HL-60 (cell line): Measurements from ENCODE around the gene C11orf54.

Source experiments
- DNase-seq, 2 experiments: peaks; one replicate each; pipeline ENCODE4 v3.0.0-alpha.2; 2010 to 2020; ENCODE audit warnings: low read depth in 1 of 2, low spot score in 1 of 2
- H3K27ac ChIP-seq: fragments of 250-450 bp; sonication (Bioruptor Pico); replicated peaks from 2 replicates; pipeline ENCODE4 v1.5.1; 2020; ENCODE audit warnings: mild to moderate bottlenecking, moderate library complexity
- H3K27me3 ChIP-seq: fragments of 250-450 bp; sonication (Bioruptor Pico); 2 replicates; pipeline ENCODE4 v1.5.1; 2021; ENCODE audit warnings: mild to moderate bottlenecking, moderate library complexity; ENCODE audit not compliant: insufficient read depth, poor library complexity, severe bottlenecking
- H3K4me3 ChIP-seq: replicated peaks from 2 replicates; pipeline ENCODE4 v1.5.1; 2011; ENCODE audit warnings: mild to moderate bottlenecking, control low read depth, low read length; ENCODE audit not compliant: insufficient read depth
- GABPA ChIP-seq: IDR thresholded peaks from 2 replicates; pipeline ENCODE4 v1.6.1; 2012; ENCODE audit warnings: low read depth
- POLR2AphosphoS5 ChIP-seq: IDR thresholded peaks from 2 replicates; pipeline ENCODE4 v1.6.1; 2012; ENCODE audit warnings: low read depth
- SPI1 ChIP-seq: IDR thresholded peaks from 2 replicates; pipeline ENCODE4 v1.6.1; 2012; ENCODE audit warnings: low read depth, mild to moderate bottlenecking, borderline replicate concordance
- TF ChIP-seq, protein P1 (sequence below): IDR thresholded peaks from one replicate; pipeline ENCODE4 v1.5.1; 2011; ENCODE audit warnings: low read length, control low read depth, inconsistent platforms; ENCODE audit not compliant: insufficient read depth
- TF ChIP-seq, protein P2 (sequence below): IDR thresholded peaks from 2 replicates; pipeline ENCODE4 v1.6.1; 2012; ENCODE audit warnings: low read depth; ENCODE audit not compliant: insufficient replicate concordance

The C11orf54 gene

DNA sequence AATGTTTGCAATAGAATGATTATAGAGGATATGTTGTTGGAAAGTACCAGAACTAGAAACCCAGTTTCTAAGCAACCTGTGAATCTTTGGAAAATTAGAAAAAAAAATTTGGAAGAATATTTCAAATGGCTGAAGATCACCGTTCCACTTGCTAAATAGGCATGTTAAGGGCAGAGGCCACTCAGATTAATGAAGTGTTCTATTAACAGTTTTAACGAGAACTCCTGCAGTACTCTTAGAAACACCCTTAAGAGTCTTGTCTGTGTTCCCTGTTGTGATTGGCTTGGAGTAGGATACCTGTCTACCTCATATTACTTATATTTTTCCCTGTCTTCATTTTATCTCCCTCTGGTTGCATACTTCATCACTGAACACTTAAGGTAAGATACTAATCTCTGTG lies 4.6 kb downstream of the C11orf54 start:
- no peak for DNase-seq
- no peak overlapping the region for H3K4me3 ChIP-seq
- H3K27me3 ChIP-seq, result no peaks in the 10 kb centered on the region
- H3K27ac ChIP-seq, result no peak overlapping the region
- TF ChIP-seq, protein P1, sequence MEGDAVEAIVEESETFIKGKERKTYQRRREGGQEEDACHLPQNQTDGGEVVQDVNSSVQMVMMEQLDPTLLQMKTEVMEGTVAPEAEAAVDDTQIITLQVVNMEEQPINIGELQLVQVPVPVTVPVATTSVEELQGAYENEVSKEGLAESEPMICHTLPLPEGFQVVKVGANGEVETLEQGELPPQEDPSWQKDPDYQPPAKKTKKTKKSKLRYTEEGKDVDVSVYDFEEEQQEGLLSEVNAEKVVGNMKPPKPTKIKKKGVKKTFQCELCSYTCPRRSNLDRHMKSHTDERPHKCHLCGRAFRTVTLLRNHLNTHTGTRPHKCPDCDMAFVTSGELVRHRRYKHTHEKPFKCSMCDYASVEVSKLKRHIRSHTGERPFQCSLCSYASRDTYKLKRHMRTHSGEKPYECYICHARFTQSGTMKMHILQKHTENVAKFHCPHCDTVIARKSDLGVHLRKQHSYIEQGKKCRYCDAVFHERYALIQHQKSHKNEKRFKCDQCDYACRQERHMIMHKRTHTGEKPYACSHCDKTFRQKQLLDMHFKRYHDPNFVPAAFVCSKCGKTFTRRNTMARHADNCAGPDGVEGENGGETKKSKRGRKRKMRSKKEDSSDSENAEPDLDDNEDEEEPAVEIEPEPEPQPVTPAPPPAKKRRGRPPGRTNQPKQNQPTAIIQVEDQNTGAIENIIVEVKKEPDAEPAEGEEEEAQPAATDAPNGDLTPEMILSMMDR, result no peak
- TF ChIP-seq, protein P2, sequence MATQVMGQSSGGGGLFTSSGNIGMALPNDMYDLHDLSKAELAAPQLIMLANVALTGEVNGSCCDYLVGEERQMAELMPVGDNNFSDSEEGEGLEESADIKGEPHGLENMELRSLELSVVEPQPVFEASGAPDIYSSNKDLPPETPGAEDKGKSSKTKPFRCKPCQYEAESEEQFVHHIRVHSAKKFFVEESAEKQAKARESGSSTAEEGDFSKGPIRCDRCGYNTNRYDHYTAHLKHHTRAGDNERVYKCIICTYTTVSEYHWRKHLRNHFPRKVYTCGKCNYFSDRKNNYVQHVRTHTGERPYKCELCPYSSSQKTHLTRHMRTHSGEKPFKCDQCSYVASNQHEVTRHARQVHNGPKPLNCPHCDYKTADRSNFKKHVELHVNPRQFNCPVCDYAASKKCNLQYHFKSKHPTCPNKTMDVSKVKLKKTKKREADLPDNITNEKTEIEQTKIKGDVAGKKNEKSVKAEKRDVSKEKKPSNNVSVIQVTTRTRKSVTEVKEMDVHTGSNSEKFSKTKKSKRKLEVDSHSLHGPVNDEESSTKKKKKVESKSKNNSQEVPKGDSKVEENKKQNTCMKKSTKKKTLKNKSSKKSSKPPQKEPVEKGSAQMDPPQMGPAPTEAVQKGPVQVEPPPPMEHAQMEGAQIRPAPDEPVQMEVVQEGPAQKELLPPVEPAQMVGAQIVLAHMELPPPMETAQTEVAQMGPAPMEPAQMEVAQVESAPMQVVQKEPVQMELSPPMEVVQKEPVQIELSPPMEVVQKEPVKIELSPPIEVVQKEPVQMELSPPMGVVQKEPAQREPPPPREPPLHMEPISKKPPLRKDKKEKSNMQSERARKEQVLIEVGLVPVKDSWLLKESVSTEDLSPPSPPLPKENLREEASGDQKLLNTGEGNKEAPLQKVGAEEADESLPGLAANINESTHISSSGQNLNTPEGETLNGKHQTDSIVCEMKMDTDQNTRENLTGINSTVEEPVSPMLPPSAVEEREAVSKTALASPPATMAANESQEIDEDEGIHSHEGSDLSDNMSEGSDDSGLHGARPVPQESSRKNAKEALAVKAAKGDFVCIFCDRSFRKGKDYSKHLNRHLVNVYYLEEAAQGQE, result no peak
- no peak for TF ChIP-seq POLR2AphosphoS5
- TF ChIP-seq SPI1, result no peak
- no peak for TF ChIP-seq GABPA

DNA sequence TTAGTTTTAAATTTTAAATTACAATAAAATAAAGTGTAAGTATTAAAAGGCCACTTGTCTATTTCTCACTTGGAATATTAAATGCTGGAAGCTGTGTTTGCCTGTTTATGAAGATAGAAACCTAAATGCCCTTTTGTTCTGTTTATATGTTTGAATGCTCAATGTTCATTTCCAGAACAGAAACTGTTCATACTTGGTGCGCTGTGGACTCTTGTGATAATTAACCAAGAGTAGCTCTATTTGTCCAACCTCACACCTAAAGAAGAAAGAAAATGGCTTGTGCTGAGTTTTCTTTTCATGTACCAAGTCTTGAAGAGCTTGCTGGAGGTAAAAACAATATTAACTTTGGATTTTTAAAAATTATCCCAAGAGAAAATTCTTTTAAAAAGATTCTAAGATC lies 5.7 kb downstream of the C11orf54 start:
- no peak overlapping the region for H3K27ac ChIP-seq
- H3K27me3 ChIP-seq, result no peaks in the 10 kb centered on the region
- no peak overlapping the region for H3K4me3 ChIP-seq
- DNase-seq, result no peak
- TF ChIP-seq, protein P2, result no peak
- TF ChIP-seq POLR2AphosphoS5, result no peak
- no peak for TF ChIP-seq SPI1
- no peak for TF ChIP-seq GABPA
- TF ChIP-seq, protein P1, result no peak

DNA sequence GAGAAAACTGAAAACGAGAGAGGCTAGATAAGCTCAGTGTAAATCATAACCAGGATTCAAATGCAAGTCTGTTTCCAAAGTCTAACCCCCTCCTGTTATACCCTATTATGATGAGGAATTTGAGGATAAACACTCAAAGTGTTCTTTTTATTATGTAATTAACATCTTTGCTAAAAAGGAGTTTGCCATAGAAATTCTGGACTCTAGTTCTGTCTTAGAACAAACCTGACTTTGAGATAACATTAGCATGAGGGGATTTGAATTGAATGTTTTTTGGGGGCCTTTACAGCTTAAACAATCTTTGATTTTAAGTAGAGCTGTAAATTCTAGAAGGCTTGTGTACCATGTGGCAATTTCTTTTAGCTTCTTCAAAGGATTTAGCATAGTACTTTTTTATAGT lies 9.5 kb downstream of the C11orf54 start:
- DNase-seq, result no peak
- H3K27me3 ChIP-seq, result no peaks in the 10 kb centered on the region
- no peak overlapping the region for H3K27ac ChIP-seq
- H3K4me3 ChIP-seq, result no peak overlapping the region
- TF ChIP-seq, protein P1, result no peak
- TF ChIP-seq GABPA (no peak), POLR2AphosphoS5 (no peak), SPI1 (no peak)
- TF ChIP-seq, protein P2, result no peak
